Muscle layer of duodenum (tissue), 2 donors: Measurements from ENCODE around the gene KRT27.

ENCODE experiments used
- H3K27ac ChIP-seq: one replicate; pipeline ENCODE4 v1.7.0; 2013; ENCODE audit warnings: mild to moderate bottlenecking, low read length
- H3K27me3 ChIP-seq: one replicate; pipeline ENCODE4 v1.7.0; 2013; ENCODE audit warnings: low read depth, mild to moderate bottlenecking, control low read depth, low read length
- H3K36me3 ChIP-seq, 2 donors: one replicate each; pipeline ENCODE4 v1.7.0; 2013; ENCODE audit warnings: low read length in 2 of 2, control low read depth in 1 of 2, mild to moderate bottlenecking in 1 of 2; ENCODE audit not compliant: insufficient read depth in 2 of 2, control insufficient read depth in 1 of 2
- H3K4me1 ChIP-seq, 2 donors: one replicate each; pipeline ENCODE4 v1.7.0; 2013; ENCODE audit warnings: low read length in 2 of 2, mild to moderate bottlenecking in 2 of 2, control low read depth in 1 of 2, moderate library complexity in 1 of 2; ENCODE audit not compliant: insufficient read depth in 2 of 2, control insufficient read depth in 1 of 2
- H3K4me3 ChIP-seq, 2 donors: one replicate each; pipeline ENCODE4 v1.7.0; 2013; ENCODE audit warnings: low read length in 2 of 2, low read depth in 1 of 2, mild to moderate bottlenecking in 1 of 2
- H3K9me3 ChIP-seq, 2 donors: one replicate each; pipeline ENCODE4 v1.7.0; 2013; ENCODE audit warnings: low read length in 2 of 2, control low read depth in 1 of 2, mild to moderate bottlenecking in 1 of 2; ENCODE audit not compliant: control insufficient read depth in 1 of 2
- donor health status: healthy.

Gene KRT27

DNA sequence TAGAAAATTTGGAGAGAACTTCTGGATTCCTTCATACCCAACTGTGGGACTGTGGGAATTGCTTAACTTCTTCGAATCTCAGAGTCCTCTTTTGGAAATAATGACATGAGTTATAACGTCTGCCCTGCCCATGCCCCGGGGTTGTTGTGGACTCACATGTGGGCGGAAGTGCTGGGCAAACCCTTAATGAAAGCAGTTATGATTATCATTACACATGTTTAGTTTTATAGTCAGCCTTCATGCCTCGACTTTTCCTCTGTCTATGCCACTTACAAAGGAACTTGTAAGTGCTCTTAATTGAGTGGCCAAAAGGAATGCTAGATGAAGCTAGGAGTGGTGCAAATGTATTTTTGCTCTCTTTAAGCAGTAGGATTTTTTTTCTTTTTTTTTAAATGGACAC lies 3.9 kb downstream of the KRT27 start:
- Histone ChIP-seq H3K36me3 (no peaks in the 10 kb centered on the region), H3K27ac (no peak overlapping the region), H3K27me3 (peaks cover 6% of the 10 kb centered on the region), H3K9me3 (peaks cover 0 to 5% of the 10 kb centered on the region in 2 donors), H3K4me3 (no peak overlapping the region), H3K4me1 (no peaks in the 10 kb centered on the region)

DNA sequence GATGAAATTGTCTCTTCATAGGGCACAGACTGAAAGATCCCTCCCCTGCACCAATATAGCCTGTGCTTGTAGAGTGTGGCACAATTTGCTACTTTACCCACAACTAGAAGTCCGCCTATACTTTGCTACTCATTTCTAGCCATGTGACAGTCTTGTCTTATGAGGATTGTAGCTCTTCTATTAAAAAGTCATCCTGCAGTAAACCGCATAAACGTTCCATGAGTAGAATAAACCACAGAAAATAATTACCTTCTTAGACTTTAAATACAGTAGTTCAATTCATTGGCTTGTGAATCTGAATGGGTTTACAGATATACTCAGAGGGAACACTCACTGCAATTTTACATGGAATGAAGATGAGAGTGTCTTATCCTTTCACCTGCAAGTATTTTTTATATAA lies 4.4 kb downstream of the KRT27 start:
- Histone ChIP-seq H3K27ac (no peak overlapping the region), H3K4me1 (no peaks in the 10 kb centered on the region), H3K9me3 (peaks cover 0 to 5% of the 10 kb centered on the region in 2 donors), H3K27me3 (peaks cover 6% of the 10 kb centered on the region), H3K4me3 (no peak overlapping the region), H3K36me3 (no peaks in the 10 kb centered on the region)

- Histone ChIP-seq H3K27ac (no peak overlapping the region), H3K4me3 (no peak overlapping the region), H3K4me1 (no peaks in the 10 kb centered on the region), H3K9me3 (peaks cover 0 to 5% of the 10 kb centered on the region in 2 donors), H3K36me3 (no peaks in the 10 kb centered on the region), H3K27me3 (peaks cover 6% of the 10 kb centered on the region)
Measured at GRCh38 chr17:40777459-40777858, 4.9 kb downstream of the KRT27 start.

DNA sequence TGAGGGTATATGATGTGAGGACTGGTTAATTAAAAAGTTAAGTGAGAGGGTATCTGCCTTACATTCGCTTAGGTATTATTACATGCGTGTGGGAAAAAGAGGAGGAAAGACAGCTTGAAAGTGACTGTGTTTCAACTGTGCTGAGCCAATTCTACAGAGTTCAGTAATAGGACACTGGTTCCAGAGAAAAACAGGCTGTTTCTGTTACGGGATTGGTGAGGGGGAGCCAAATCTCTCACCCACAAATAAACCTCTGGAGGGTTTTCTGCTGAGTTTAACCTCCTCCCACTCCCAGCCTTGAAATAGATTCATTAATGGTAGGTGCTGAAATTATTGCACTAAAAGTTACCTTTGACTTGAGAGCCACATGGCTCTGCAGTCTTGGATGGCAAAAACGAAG lies 6.4 kb downstream of the KRT27 start:
- H3K4me3 ChIP-seq = no peak overlapping the region
- no peaks in the 10 kb centered on the region for H3K36me3 ChIP-seq
- no peaks in the 10 kb centered on the region for H3K4me1 ChIP-seq
- peaks cover 0 to 5% of the 10 kb centered on the region in 2 donors for H3K9me3 ChIP-seq
- no peak overlapping the region for H3K27ac ChIP-seq
- peaks cover 6% of the 10 kb centered on the region for H3K27me3 ChIP-seq

GRCh38 chr17:40772101-40772500 lies 10.2 kb downstream of the KRT27 start, which contains the start of gene KRT26:
Gene KRT26 (minus strand): TSS chr17:40772201. CDS start chr17:40772113, 88 bp downstream.
- Histone ChIP-seq H3K27me3 (no peaks in the 10 kb centered on the region), H3K36me3 (no peaks in the 10 kb centered on the region), H3K27ac (no peak within 1 kb of the TSS)

GRCh38 chr17:40765657-40766056 lies 16.7 kb downstream of the KRT27 start:
- Histone ChIP-seq H3K4me3 (no peak overlapping the region), H3K9me3 (peaks cover 10 to 23% of the 10 kb centered on the region in 2 donors), H3K27ac (no peak overlapping the region), H3K36me3 (no peaks in the 10 kb centered on the region), H3K27me3 (no peaks in the 10 kb centered on the region), H3K4me1 (no peaks in the 10 kb centered on the region)

More at GRCh38 chr17:40772101-40772500, 10.2 kb downstream of the KRT27 start, which contains the start of gene KRT26:
- Histone ChIP-seq H3K4me3 (no peak within 1 kb of the TSS), H3K9me3 (peaks cover 0 to 5% of the 10 kb centered on the region in 2 donors), H3K4me1 (no peaks in the 10 kb centered on the region)

GRCh38 chr17:40763752-40764151 lies 18.6 kb downstream of the KRT27 start:
- H3K4me1 ChIP-seq = no peaks in the 10 kb centered on the region
- H3K36me3 ChIP-seq = no peaks in the 10 kb centered on the region
- no peak overlapping the region for H3K4me3 ChIP-seq
- H3K27ac ChIP-seq = no peak overlapping the region
- H3K27me3 ChIP-seq = no peaks in the 10 kb centered on the region
- peaks cover 19 to 34% of the 10 kb centered on the region in 2 donors for H3K9me3 ChIP-seq

GRCh38 chr17:40760105-40761016 lies 22.0 kb downstream of the KRT27 start:
- H3K36me3 ChIP-seq = no peaks in the 10 kb centered on the region
- no peak overlapping the region for H3K27ac ChIP-seq
- H3K4me1 ChIP-seq = no peaks in the 10 kb centered on the region
- H3K27me3 ChIP-seq = no peaks in the 10 kb centered on the region
- no peak overlapping the region for H3K4me3 ChIP-seq
- peaks cover 19 to 34% of the 10 kb centered on the region in 2 donors for H3K9me3 ChIP-seq

- no peak within 1 kb of the TSS for H3K4me3 ChIP-seq
- H3K27me3 ChIP-seq = no peaks in the 10 kb centered on the region
- peaks cover 5 to 9% of the 10 kb centered on the region in 2 donors for H3K9me3 ChIP-seq
- no peaks in the 10 kb centered on the region for H3K4me1 ChIP-seq
- no peaks in the 10 kb centered on the region for H3K36me3 ChIP-seq
- no peak within 1 kb of the TSS for H3K27ac ChIP-seq
Measured at GRCh38 chr17:40755231-40755630, 27.1 kb downstream of the KRT27 start, which contains the start of gene KRT25. Gene KRT25 (minus strand): TSS chr17:40755331. CDS start chr17:40755271, 60 bp downstream.

DNA sequence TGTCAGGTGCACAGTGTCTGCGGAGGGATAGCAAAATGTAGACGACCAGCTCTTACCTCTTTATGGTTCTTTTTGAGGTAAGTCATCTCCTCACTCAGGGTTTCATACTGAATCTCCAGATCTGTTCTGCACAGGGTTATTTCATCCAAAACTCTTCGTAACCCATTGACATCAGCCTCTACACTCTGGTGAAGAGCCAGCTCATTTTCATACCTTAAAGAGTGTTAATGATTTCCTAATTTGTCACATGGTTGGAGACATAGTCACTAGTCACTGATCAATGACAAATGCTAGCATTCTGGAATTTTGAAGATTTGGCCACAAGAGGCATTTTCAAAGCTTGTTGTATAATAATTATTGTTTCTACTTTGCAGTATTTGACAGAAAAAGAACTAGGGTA lies 28.5 kb downstream of the KRT27 start:
- Histone ChIP-seq H3K27ac (no peak overlapping the region), H3K4me1 (no peaks in the 10 kb centered on the region), H3K4me3 (no peak overlapping the region), H3K36me3 (no peaks in the 10 kb centered on the region), H3K27me3 (no peaks in the 10 kb centered on the region), H3K9me3 (no peaks in the 10 kb centered on the region)

DNA sequence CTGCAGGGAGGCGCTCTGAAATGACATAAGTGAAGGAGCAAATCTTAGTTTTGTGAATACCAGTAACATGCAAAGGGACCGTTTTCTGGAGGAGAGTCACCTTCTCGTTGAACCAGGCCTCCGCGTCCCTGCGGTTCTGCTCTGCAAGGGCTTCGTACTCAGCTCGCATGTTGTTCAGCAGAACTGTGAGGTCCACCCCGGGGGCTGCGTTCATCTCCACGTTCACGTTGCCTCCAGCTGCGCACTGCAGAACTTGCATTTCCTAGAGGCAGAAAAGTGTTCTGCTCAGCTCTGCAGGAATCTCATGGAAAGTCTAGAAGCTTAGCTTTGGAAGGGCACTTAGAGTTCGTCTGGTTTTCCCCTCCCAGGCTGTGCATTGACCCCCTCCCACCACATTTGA lies 31.3 kb downstream of the KRT27 start:
- Histone ChIP-seq H3K27me3 (no peaks in the 10 kb centered on the region), H3K4me3 (no peak overlapping the region), H3K36me3 (no peaks in the 10 kb centered on the region), H3K27ac (no peak overlapping the region), H3K9me3 (no peaks in the 10 kb centered on the region), H3K4me1 (no peaks in the 10 kb centered on the region)
